Psoas muscle (tissue), 8 donors: ENCODE results near the gene MARCHF10. TPM values are rescaled to one million over a fixed set of nuclear protein-coding genes. Genes with fewer than 3 reads are reported as not detected.

Experiments
- ATAC-seq, 4 donors: fragments of 200-7000 bp; cut with Tn5 transposase; one replicate each; pipeline ENCODE4 v1.9.1; 2020; ENCODE audit warnings: moderate library complexity in 3 of 4, mild to moderate bottlenecking in 2 of 4
- DNase-seq, 2 donors: peaks; one replicate each; pipeline ENCODE4 v3.0.0-alpha.2; 2020
- H3K27ac ChIP-seq: fragments of 200-600 bp; one replicate; pipeline ENCODE4 v1.8.0; 2022
- H3K27me3 ChIP-seq, 3 donors: fragments of 200-600 bp in 1 of 3; one replicate each; pipeline versions ENCODE4 v1.6.1 to v1.8.0; 2013 to 2022; ENCODE audit warnings: low read length in 2 of 3, mild to moderate bottlenecking in 2 of 3, moderate library complexity in 1 of 3; ENCODE audit not compliant: insufficient read depth in 3 of 3
- H3K36me3 ChIP-seq, 2 donors: fragments of 200-600 bp in 1 of 2; one replicate each; pipeline versions ENCODE4 v1.6.1 to v1.8.0; 2013 to 2022; ENCODE audit warnings: low read depth in 1 of 2, mild to moderate bottlenecking in 1 of 2, moderate library complexity in 1 of 2; ENCODE audit not compliant: insufficient read depth in 1 of 2
- H3K4me1 ChIP-seq: fragments of 200-600 bp; one replicate; pipeline ENCODE4 v1.8.0; 2022
- H3K4me3 ChIP-seq: fragments of 200-600 bp; one replicate; pipeline ENCODE4 v1.8.0; 2022; ENCODE audit warnings: mild to moderate bottlenecking
- H3K9me3 ChIP-seq: fragments of 200-600 bp; one replicate; pipeline ENCODE4 v1.8.0; 2022
- CTCF ChIP-seq: fragments of 200-600 bp; IDR thresholded peaks from one replicate; pipeline ENCODE4 v1.8.0; 2022; ENCODE audit warnings: antibody characterized with exemption
- WGBS, 3 donors: extraction: QIAGEN DNeasy Blood & Tissue Kit; methylation state at CpG; one replicate each; pipeline versions ENCODE4 v1.1.6 to v1.1.7; 2013; 5-methylcytosine and 5-hydroxymethylcytosine counted together
- intact Hi-C, 2 donors: fragments of 100-400 bp; cut with DNase I; formaldehyde crosslinking; loops; one replicate each; pipeline versions ENCODE4 v1.11.0 to v1.14.2; 2022
- polyA plus RNA-seq, 3 donors: library from polyadenylated mRNA; stranded (reverse); fragments of 200-250 nt; gene quantifications; one replicate each; pipeline ENCODE4 v1.2.3, GENCODE V29; 2013
- total RNA-seq, 4 donors: library from RNA; stranded (reverse); fragmentation: NEBNext Ultra II Directional in 2 of 4; extraction: Animal tissue kit (Norgen Biotek cat#: 25700) in 2 of 4; gene quantifications; one replicate each; pipeline versions ENCODE4 v1.2.1 to v1.2.4, GENCODE V29; 2021 to 2023
- donor health status: healthy with polysubstance abuse.
- donor health status: DM: no; HTN: no; CAD: no; lungs with moderate emphysema.
- donor health status: Bipolar disorder and iron deficiency.
- donor health status: healthy.
- donor health status: DM: yes; HTN: yes; CAD: no.
- donor health status: DM: no; HTN: no; CAD: no.
- donor health status: DM: no; HTN: no; CAD: no.
- donor health status: DM: yes; HTN: yes; CAD: no.

The MARCHF10 gene
- total and polyA plus RNA-seq, 7 donors = 0.01 TPM; not detected in 6

GRCh38 chr17:62684179-62684578 is 123.9 kb downstream of the MARCHF10 start:
- ATAC-seq (no peak), DNase-seq (no peak)
- no peak overlapping the region for H3K4me3 ChIP-seq
- H3K27me3 ChIP-seq = no peaks in the 10 kb centered on the region
- no peaks in the 10 kb centered on the region for H3K36me3 ChIP-seq
- no peaks in the 10 kb centered on the region for H3K4me1 ChIP-seq
- H3K27ac ChIP-seq = no peak overlapping the region
- no peak for TF ChIP-seq CTCF
- 90 to 95% (median 92%) methylated on average over 4 of the region's 4 CpGs for WGBS, 3 donors
- no peaks in the 10 kb centered on the region for H3K9me3 ChIP-seq
- intact Hi-C loops = no loop called here

- ATAC-seq = no peak
- WGBS, 3 donors = 87 to 92% (median 88%) methylated on average over 8 of the region's 8 CpGs
- H3K9me3 ChIP-seq = no peaks in the 10 kb centered on the region
- no peaks in the 10 kb centered on the region for H3K36me3 ChIP-seq
- no peaks in the 10 kb centered on the region for H3K4me1 ChIP-seq
- H3K4me3 ChIP-seq = no peak overlapping the region
- H3K27ac ChIP-seq = no peak overlapping the region
- no peak for TF ChIP-seq CTCF
- intact Hi-C loops = no loop called here
- H3K27me3 ChIP-seq = no peaks in the 10 kb centered on the region
- peak in 1 of 2 donors; percentile 16 for DNase-seq
Observed at GRCh38 chr17:62681939-62682381, 126.2 kb downstream of the MARCHF10 start.

GRCh38 chr17:62681061-62681938 is 126.8 kb downstream of the MARCHF10 start:
- 90 to 92% (median 90%) methylated on average over 17 of the region's 17 CpGs for WGBS, 3 donors
- H3K27me3 ChIP-seq = no peaks in the 10 kb centered on the region
- intact Hi-C loops = no loop called here
- H3K36me3 ChIP-seq = no peaks in the 10 kb centered on the region
- H3K9me3 ChIP-seq = no peaks in the 10 kb centered on the region
- ATAC-seq (no peak), DNase-seq (peak in 1 of 2 donors; percentile 20)
- TF ChIP-seq CTCF = no peak
- H3K4me1 ChIP-seq = no peaks in the 10 kb centered on the region
- H3K27ac ChIP-seq = no peak overlapping the region
- H3K4me3 ChIP-seq = no peak overlapping the region

- intact Hi-C loops = no loop called here
- 76 to 84% (median 77%) methylated on average over 28 to 36 of the region's 36 CpGs for WGBS, 3 donors
- no peaks in the 10 kb centered on the region for H3K27me3 ChIP-seq
- H3K4me3 ChIP-seq = no peak overlapping the region
- no peak overlapping the region for H3K27ac ChIP-seq
- no peak for ATAC-seq
- no peak for DNase-seq
- no peaks in the 10 kb centered on the region for H3K4me1 ChIP-seq
- no peaks in the 10 kb centered on the region for H3K36me3 ChIP-seq
- no peaks in the 10 kb centered on the region for H3K9me3 ChIP-seq
- no peak for TF ChIP-seq CTCF
Observed at GRCh38 chr17:62680541-62681052, 127.5 kb downstream of the MARCHF10 start.
